T-helper 2 cell (primary cell): Measurements from ENCODE around the gene CAPZA2.
"Not testable (repeated sequence)": the region's sequence is repeated elsewhere in the genome, so short reads cannot be mapped to it uniquely, and the experiment has no call there.

Experiments used
- DNase-seq, 5 experiments: peaks; one replicate each; pipeline versions ENCODE4 v3.0.0 to v3.0.0-alpha.2; 2012 to 2022
- total RNA-seq, 2 donors: gene quantifications; one replicate each; lab custom pipeline; 2026; lab: John Stamatoyannopoulos, UW

The CAPZA2 gene
- total RNA-seq, result 73.3 to 84.3 reads per million in 2 donors

GRCh38 chr7:116862234-116862950 lies at the start of gene CAPZA2:
TSS of gene CAPZA2 (plus strand) at chr7:116862587. CDS start at chr7:116862612, 25 bp downstream.
- DNase-seq, result peak; percentile 92 to 96 (median 94)

- no peak for DNase-seq
Observed at GRCh38 chr7:116812860-116813259, 49.5 kb upstream of the CAPZA2 start.

GRCh38 chr7:116813371-116813770 lies 49.0 kb upstream of the CAPZA2 start:
- DNase-seq, result not testable (repeated sequence)

- no peak for DNase-seq
Observed at GRCh38 chr7:116815041-116815440, 47.3 kb upstream of the CAPZA2 start.

- no peak for DNase-seq
Observed at GRCh38 chr7:116820149-116820548, 42.2 kb upstream of the CAPZA2 start.

- DNase-seq, result not testable (repeated sequence)
Observed at GRCh38 chr7:116821647-116822046, 40.7 kb upstream of the CAPZA2 start.

GRCh38 chr7:116824449-116824848 lies 37.9 kb upstream of the CAPZA2 start:
- DNase-seq, result no peak

GRCh38 chr7:116828281-116828680 lies 34.1 kb upstream of the CAPZA2 start:
- no peak for DNase-seq

- DNase-seq, result no peak
Observed at GRCh38 chr7:116829041-116829440, 33.3 kb upstream of the CAPZA2 start.

GRCh38 chr7:116829493-116829892 lies 32.9 kb upstream of the CAPZA2 start:
- no peak for DNase-seq

- DNase-seq, result no peak
Observed at GRCh38 chr7:116832692-116833091, 29.7 kb upstream of the CAPZA2 start.

- DNase-seq, result no peak
Observed at GRCh38 chr7:116834815-116835504, 27.4 kb upstream of the CAPZA2 start.

- no peak for DNase-seq
Observed at GRCh38 chr7:116836048-116836447, 26.3 kb upstream of the CAPZA2 start.

- DNase-seq, result no peak
Observed at GRCh38 chr7:116836911-116837310, 25.5 kb upstream of the CAPZA2 start.

- DNase-seq, result no peak
Observed at GRCh38 chr7:116837586-116837985, 24.8 kb upstream of the CAPZA2 start.

GRCh38 chr7:116840256-116840655 lies 22.1 kb upstream of the CAPZA2 start:
- no peak for DNase-seq

GRCh38 chr7:116842371-116842770 lies 20.0 kb upstream of the CAPZA2 start:
- DNase-seq, result no peak

GRCh38 chr7:116843378-116843777 lies 19.0 kb upstream of the CAPZA2 start:
- DNase-seq, result no peak

- no peak for DNase-seq
Observed at GRCh38 chr7:116851175-116851574, 11.2 kb upstream of the CAPZA2 start.

GRCh38 chr7:116851671-116852070 lies 10.7 kb upstream of the CAPZA2 start:
- DNase-seq, result no peak

- DNase-seq, result peak in 1 of 5 experiments; percentile 34
Observed at GRCh38 chr7:116854132-116854531, 8.3 kb upstream of the CAPZA2 start.

GRCh38 chr7:116857052-116857451 lies 5.3 kb upstream of the CAPZA2 start:
- DNase-seq, result no peak

- peak in 1 of 5 experiments; percentile 9 for DNase-seq
Observed at GRCh38 chr7:116859323-116859722, 3.1 kb upstream of the CAPZA2 start.

GRCh38 chr7:116861717-116862116 lies 670 bp upstream of the CAPZA2 start:
- DNase-seq, result no peak
